Stimulated activated CD8-positive, alpha-beta memory T cell treated with anti-CD3 and anti-CD28 coated beads, Interleukin-4, amount 100 ng/mL, for 4 hours (primary cell): ENCODE results near the gene COLQ.
"Not testable (repeated sequence)": the region's sequence is repeated elsewhere in the genome, so short reads cannot be mapped to it uniquely, and the experiment has no call there.

ENCODE experiments used
- DNase-seq, 2 donors: peaks; one replicate each; pipeline ENCODE4 v3.0.0-alpha.2; 2020; ENCODE audit warnings: low read depth in 2 of 2, low spot score in 1 of 2

Gene COLQ

DNA sequence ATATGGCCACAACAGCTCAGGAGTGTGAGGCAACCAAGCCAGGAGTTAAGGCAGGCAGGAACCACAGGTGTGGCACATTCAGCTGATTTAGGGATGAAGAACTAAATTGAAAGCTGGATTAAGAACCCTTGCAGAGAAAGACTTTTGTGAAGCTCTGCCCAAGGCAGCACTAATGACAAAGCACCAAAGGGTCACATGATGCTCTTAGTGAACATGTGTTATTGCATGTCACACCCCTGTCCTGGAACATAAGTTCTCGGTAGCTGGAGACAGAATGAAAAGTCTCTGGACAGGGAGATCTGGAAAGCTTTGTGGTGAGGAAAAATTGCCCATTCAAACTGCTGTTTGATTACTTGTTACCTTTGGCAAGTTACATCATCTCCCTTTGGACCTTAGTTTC is 90.9 kb downstream of the COLQ start:
- DNase-seq: no peak

GRCh38 chr3:15429080-15429479 is 92.4 kb downstream of the COLQ start:
- no peak for DNase-seq

DNA sequence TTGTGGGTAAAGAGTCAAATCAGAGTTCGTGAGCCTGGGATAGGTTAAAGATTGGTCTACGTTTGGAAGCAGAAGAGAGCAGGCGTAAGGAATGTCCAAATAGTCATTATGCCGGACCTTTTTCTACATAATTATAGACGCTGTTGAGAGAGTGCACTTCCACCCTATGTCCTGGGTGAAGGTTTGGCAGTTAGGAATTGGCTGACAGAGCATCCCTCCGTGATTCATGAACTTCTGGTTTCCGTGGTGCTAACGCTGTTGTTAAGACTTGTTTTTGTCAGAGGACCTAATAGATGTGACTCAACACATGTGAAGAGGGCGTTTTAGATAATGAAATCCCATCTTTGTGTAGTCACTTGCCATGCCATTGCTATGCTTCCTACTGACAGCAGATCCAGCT is 93.0 kb downstream of the COLQ start:
- DNase-seq: no peak

- no peak for DNase-seq
Observed at GRCh38 chr3:15427981-15428380, 93.5 kb downstream of the COLQ start.

DNA sequence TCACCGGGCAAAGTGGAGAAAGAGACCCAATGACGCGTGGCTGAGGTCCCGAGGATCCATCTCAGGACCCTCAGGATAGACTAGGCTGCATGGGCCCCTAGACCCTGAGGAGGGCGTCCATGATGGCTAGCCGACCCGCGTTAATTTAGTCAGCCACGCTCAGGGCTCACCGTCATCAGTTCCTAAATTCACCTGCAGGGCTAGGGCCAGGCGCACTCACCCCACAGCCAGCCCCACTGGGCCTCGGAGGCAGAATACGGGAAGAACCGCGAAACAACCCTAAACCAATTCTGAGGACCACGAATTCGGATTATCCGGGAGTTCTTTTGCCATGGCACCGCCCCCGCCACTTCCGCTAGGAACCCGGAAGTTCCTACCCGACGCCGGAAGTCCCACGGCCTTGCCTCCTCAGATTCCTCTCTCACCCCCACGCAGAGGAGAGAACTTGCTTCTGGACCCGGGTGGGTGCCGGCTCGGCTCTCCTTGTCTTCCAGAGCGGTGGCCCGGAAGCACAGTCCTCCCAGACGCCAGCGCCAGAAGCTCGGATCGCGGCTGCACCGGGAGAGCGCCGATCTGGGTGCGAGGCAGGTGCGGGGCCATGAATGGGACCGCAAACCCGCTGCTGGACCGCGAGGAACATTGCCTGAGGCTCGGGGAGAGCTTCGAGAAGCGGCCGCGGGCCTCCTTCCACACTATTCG is 94.2 kb downstream of the COLQ start, which contains the start of the genes EAF1 and METTL6:
Gene EAF1 (plus strand): TSS at position 417 of the 699 bp plus-strand sequence. CDS start 182 bp downstream, at position 599.
Gene METTL6 (minus strand): TSS at position 363 of the 699 bp plus-strand sequence. CDS start 1,033 bp downstream, outside the sequence.
- DNase-seq: peak; percentile 69 to 73

- DNase-seq: no peak
Observed at GRCh38 chr3:15426579-15427118, 94.9 kb downstream of the COLQ start.

GRCh38 chr3:15420871-15421270 is 100.6 kb downstream of the COLQ start:
- DNase-seq: no peak

- DNase-seq: not testable (repeated sequence)
Observed at GRCh38 chr3:15410966-15411365, 110.5 kb downstream of the COLQ start.

- DNase-seq: no peak
Observed at GRCh38 chr3:15409774-15410173, 111.7 kb downstream of the COLQ start.

GRCh38 chr3:15409239-15409638 is 112.3 kb downstream of the COLQ start:
- no peak for DNase-seq

GRCh38 chr3:15405448-15406050 is 116.0 kb downstream of the COLQ start:
- DNase-seq: no peak

- DNase-seq: no peak
Observed at GRCh38 chr3:15404767-15405166, 116.7 kb downstream of the COLQ start.

GRCh38 chr3:15403965-15404364 is 117.5 kb downstream of the COLQ start:
- no peak for DNase-seq

DNA sequence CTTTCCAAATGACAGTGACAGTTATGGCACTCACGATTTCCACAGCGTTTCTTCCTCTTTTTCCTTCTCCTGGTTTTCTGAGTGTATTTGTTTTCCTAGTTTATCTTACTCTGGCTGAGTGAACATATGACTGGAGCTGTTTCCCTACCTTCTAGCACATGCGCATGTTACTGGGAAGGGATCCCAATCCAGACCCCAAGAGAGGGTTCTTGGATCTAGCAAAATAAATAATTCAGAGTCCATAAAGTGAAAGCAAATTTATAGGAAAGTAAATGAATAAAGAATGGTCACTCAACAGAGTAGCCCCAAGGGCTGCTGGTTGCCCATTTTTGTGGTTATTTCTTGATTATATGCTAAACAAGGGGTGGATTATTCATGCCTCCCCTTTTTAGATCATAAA is 118.0 kb downstream of the COLQ start:
- no peak for DNase-seq

GRCh38 chr3:15401936-15402335 is 119.6 kb downstream of the COLQ start:
- no peak for DNase-seq
